ENCODE results near the gene RNF43.

The RNF43 gene

GRCh38 chr17:58436805-58437239, 19.5 kb upstream of the RNF43 start:
- no peaks in the 10 kb centered on the region for H3K4me1 ChIP-seq
- no peak for DNase-seq
- no peaks in the 10 kb centered on the region for H3K36me3 ChIP-seq
- peaks cover 50% of the 10 kb centered on the region for H3K27me3 ChIP-seq
- TF ChIP-seq CTCF (IDR thresholded peaks at IDR 0.05; ENCODE audit: low read depth, low read length) = no peak
- no peak overlapping the region for H3K4me3 ChIP-seq (ENCODE audit: low read depth, low read length)
- H3K9me3 ChIP-seq = no peaks in the 10 kb centered on the region

DNA sequence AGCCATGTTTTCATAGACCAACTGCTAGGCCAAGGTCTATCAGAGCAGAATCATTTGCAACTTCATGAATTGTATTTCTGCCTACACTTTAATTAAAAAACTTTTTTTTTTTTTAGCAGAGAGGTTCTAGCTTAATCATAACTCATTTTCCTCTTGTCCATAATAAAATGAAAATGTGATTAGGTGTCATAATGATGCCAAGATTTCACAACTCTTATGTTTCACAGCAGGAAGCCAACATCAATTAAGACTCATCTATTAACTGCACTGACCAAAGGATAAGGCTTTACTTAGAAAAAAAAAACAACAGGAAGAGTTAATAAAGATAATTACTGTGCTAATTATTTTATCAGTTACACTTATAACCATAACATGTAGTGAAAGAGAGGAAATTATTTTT, 18.9 kb upstream of the RNF43 start:
- no peak for TF ChIP-seq CTCF (IDR thresholded peaks at IDR 0.05; ENCODE audit: low read depth, low read length)
- DNase-seq = no peak
- Histone ChIP-seq H3K36me3 (no peaks in the 10 kb centered on the region), H3K9me3 (no peaks in the 10 kb centered on the region), H3K27me3 (peaks cover 47% of the 10 kb centered on the region), H3K4me1 (no peaks in the 10 kb centered on the region), H3K4me3 (ENCODE audit: low read depth, low read length) (no peak overlapping the region)

DNA sequence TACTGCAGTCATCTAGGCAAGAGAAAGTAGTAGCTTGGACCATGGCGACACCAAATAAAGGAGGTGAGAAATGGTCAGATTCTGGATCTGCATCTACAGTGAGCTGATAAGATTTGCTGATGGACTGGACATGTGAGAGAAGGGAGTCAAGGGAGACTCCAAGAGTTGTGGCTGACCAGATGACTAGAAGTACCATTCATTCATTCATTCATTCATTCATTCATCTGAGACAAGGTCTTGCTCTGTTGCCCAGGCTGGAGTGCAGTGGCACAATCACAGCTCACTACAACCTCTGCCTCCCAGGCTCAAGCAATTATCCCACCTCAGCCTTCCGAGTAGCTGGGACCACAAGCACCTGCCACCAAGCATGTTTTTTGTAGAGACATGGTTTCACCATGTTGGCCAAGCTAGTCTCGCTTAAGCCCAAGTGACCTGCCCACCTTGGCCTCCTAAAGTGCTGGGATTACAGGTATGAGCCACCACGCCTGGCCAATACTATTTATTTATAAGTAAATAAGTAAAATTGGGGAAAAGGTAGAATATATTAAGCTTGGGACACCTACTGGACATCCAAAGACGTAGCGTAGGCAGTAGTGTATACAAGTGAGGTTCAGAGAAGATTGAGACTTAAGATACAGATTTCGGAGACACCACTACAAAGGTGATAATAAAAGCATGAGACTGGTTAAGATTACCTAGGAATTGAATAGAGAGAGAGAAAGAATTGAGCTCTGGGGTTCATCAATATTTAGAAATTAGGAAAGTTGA, 15.7 kb upstream of the RNF43 start:
- no peak overlapping the region for H3K4me3 ChIP-seq (ENCODE audit: low read depth, low read length)
- DNase-seq = no peak
- H3K36me3 ChIP-seq = no peaks in the 10 kb centered on the region
- H3K9me3 ChIP-seq = no peaks in the 10 kb centered on the region
- no peaks in the 10 kb centered on the region for H3K4me1 ChIP-seq
- peaks cover 46% of the 10 kb centered on the region for H3K27me3 ChIP-seq
- no peak for TF ChIP-seq CTCF (IDR thresholded peaks at IDR 0.05; ENCODE audit: low read depth, low read length)

DNA sequence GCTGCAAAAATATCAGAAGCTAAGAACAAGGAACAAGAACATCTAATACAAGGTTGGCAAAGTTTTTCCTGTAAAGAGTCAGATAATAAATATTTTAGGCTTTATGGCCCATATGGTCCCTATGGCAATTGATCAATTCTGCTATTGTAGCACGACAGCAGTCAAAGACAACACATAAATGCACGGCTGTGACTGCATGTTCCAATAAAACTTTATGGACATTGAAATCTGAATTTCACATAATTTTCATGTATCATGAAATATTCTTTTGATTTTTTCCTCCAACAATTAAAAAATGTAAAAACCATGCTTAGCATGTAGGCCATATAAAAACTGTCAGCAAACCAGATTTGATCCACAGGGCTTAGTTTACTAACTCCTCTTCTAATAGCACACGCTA, 10.5 kb upstream of the RNF43 start:
- TF ChIP-seq CTCF (IDR thresholded peaks at IDR 0.05; ENCODE audit: low read depth, low read length) = no peak
- DNase-seq = no peak
- Histone ChIP-seq H3K4me1 (no peaks in the 10 kb centered on the region), H3K27me3 (peaks cover 56% of the 10 kb centered on the region), H3K4me3 (ENCODE audit: low read depth, low read length) (no peak overlapping the region), H3K9me3 (no peaks in the 10 kb centered on the region), H3K36me3 (no peaks in the 10 kb centered on the region)

DNA sequence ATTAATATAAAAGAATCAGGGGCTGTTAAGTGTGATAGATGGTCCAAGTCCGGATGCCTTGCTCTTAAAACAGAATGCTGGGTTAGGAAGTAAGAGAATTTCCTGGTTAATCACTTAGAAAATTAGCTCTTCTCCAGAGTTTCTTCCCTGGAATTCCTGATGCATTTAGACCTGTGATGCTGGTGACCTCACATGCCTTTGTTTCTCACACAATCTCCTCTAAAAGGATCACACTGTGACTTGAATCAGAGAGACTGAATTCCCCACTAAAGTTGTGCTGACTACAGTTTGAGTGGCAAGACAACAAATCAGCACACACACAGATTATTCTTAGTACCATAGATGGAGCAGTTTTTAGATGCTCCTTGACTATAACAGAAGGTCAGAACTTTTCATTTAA, 4.4 kb upstream of the RNF43 start:
- Histone ChIP-seq H3K4me1 (no peaks in the 10 kb centered on the region), H3K4me3 (ENCODE audit: low read depth, low read length) (no peak overlapping the region), H3K27me3 (peaks cover 78% of the 10 kb centered on the region), H3K36me3 (no peaks in the 10 kb centered on the region), H3K9me3 (no peaks in the 10 kb centered on the region)
- no peak for DNase-seq
- TF ChIP-seq CTCF (IDR thresholded peaks at IDR 0.05; ENCODE audit: low read depth, low read length) = no peak

DNA sequence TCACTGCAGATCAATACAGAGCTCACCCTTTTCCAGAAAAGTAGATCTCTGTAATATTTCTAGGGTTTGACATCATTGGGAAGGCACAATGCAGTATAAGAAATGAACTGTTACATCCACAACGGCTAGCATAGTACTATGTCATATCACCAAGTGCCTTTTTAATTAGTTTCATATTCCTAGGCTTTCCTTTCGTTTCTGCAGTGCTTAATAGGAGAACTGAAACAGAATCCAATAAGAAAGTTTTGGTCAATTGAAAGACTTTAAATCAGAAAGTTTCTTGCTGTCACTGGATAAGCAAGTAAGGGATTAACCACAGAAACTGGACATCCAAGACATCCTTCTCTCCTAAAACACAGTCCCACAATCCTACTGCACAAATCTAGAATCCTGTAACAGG, 3.5 kb upstream of the RNF43 start:
- Histone ChIP-seq H3K9me3 (no peaks in the 10 kb centered on the region), H3K36me3 (no peaks in the 10 kb centered on the region), H3K4me3 (ENCODE audit: low read depth, low read length) (no peak overlapping the region), H3K4me1 (no peaks in the 10 kb centered on the region), H3K27me3 (peaks cover 85% of the 10 kb centered on the region)
- no peak for TF ChIP-seq CTCF (IDR thresholded peaks at IDR 0.05; ENCODE audit: low read depth, low read length)
- no peak for DNase-seq
